Smooth muscle cell (in vitro differentiated cells): ENCODE data around the gene GDI1. TPM values are rescaled to one million over a fixed set of nuclear protein-coding genes. Genes with fewer than 3 reads are reported as not detected.
"Not testable (repeated sequence)": the region's sequence is repeated elsewhere in the genome, so short reads cannot be mapped to it uniquely, and the experiment has no call there.

ENCODE experiments used
- DNase-seq: peaks from one replicate; lab custom pipeline; 2025; ENCODE audit not compliant: unreplicated experiment; lab: John Stamatoyannopoulos, UW
- H2AFZ ChIP-seq: fragments of 200-600 bp; sonication (generic); 2 replicates; pipeline ENCODE4 v1.6.0; 2016; ENCODE audit warnings: antibody characterized with exemption, low read depth, mild to moderate bottlenecking
- H3F3A ChIP-seq: fragments of 200-600 bp; sonication (generic); 2 replicates; pipeline ENCODE4 v1.6.0; 2017; ENCODE audit warnings: antibody characterized with exemption, low read depth
- H3K27ac ChIP-seq: fragments of 200-600 bp; sonication (generic); 2 replicates; pipeline ENCODE4 v1.5.1; 2016; ENCODE audit warnings: low read depth, mild to moderate bottlenecking
- H3K27me3 ChIP-seq: fragments of 200-600 bp; sonication (generic); 2 replicates; pipeline ENCODE4 v1.6.1; 2016; ENCODE audit warnings: low read depth, mild to moderate bottlenecking
- H3K36me3 ChIP-seq: fragments of 200-600 bp; sonication (generic); 2 replicates; pipeline ENCODE4 v1.5.1; 2016; ENCODE audit warnings: low read depth
- H3K4me1 ChIP-seq: fragments of 200-600 bp; sonication (generic); 2 replicates; pipeline ENCODE4 v1.5.1; 2016; ENCODE audit warnings: low read depth
- H3K4me2 ChIP-seq: fragments of 200-600 bp; sonication (generic); 2 replicates; pipeline ENCODE4 v1.6.0; 2016; ENCODE audit warnings: mild to moderate bottlenecking
- H3K4me3 ChIP-seq: fragments of 200-600 bp; sonication (generic); 2 replicates; pipeline ENCODE4 v1.5.1; 2016; ENCODE audit warnings: mild to moderate bottlenecking
- H3K79me2 ChIP-seq: fragments of 200-600 bp; sonication (generic); 2 replicates; pipeline ENCODE4 v1.6.0; 2016; ENCODE audit warnings: low read depth, mild to moderate bottlenecking
- H3K9ac ChIP-seq: fragments of 200-600 bp; sonication (generic); 2 replicates; pipeline ENCODE4 v1.6.0; 2016; ENCODE audit warnings: low read depth
- H3K9me3 ChIP-seq: fragments of 200-600 bp; sonication (generic); replicated peaks from 2 replicates; pipeline ENCODE4 v1.5.1; 2016; ENCODE audit warnings: low read depth
- H4K20me1 ChIP-seq: fragments of 200-600 bp; sonication (generic); 2 replicates; pipeline ENCODE4 v1.6.0; 2016; ENCODE audit warnings: low read depth
- WGBS: methylation state at CpG from one replicate; pipeline ENCODE4 v1.1.7; 2016; ENCODE audit warnings: low lambda C conversion rate; 5-methylcytosine and 5-hydroxymethylcytosine counted together
- polyA plus RNA-seq: library from polyadenylated mRNA; unstranded; fragments of >200 nt; fragmentation: Nextera tagmentation; extraction: Ambion mirVana; gene quantifications from 2 replicates; pipeline ENCODE4 v1.2.1, GENCODE V29; 2016
- total RNA-seq: library from RNA; depleted of rRNA; stranded (reverse); fragments of >200 nt; gene quantifications from 2 replicates; pipeline ENCODE4 v1.2.3, GENCODE V29; 2014
- TF ChIP-seq, protein P1 (sequence below): fragments of 200-600 bp; sonication (generic); IDR thresholded peaks from 2 replicates; pipeline ENCODE4 v1.5.1; 2017; ENCODE audit warnings: borderline replicate concordance, mild to moderate bottlenecking, antibody characterized with exemption; ENCODE audit not compliant: insufficient read depth, poor library complexity, severe bottlenecking

GDI1 gene
- total and polyA plus RNA-seq, 2 experiments from 2014 or later, result 98.8 to 143 TPM

DNA sequence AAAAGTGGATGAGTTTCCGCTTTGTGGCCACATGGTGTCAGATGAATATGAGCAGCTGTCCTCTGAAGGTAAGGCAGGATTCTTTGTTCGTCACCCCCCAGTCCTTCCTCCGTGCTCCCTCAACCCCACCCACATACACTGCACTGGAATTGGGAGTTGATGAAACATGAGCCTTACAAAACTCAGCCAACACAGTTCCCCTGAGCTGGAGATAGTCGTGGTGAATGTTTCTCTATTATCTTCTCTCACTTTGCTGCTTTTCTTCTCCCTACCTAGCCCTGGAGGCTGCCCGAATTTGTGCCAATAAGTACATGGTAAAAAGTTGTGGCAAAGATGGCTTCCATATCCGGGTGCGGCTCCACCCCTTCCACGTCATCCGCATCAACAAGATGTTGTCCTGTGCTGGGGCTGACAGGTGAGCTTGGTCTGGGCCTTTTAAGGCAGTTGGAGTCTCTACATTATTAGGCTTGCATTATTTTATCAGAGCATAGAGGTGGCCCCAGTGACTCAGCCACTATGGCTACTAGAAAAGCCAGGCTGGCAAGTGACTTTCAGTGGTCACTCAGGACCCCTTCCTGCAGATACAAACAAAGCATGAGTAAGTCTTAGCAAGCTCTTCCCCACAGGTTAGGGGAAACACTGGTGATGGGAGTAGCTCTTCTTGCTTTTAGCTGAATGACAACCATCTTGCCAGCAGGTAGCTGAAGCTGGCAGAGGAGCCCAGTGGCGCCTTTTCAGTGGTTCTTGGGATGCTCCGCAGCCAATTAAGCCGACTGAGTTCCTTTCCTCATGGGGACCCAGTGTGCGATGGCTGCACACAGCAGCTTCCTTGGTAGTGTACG lies 37.2 kb upstream of the GDI1 start:
- WGBS, result 67% methylated on average over 14 of the region's 14 CpGs
- H3K9ac ChIP-seq, result peak overlapping the region; percentile 95
- TF ChIP-seq, protein P1, sequence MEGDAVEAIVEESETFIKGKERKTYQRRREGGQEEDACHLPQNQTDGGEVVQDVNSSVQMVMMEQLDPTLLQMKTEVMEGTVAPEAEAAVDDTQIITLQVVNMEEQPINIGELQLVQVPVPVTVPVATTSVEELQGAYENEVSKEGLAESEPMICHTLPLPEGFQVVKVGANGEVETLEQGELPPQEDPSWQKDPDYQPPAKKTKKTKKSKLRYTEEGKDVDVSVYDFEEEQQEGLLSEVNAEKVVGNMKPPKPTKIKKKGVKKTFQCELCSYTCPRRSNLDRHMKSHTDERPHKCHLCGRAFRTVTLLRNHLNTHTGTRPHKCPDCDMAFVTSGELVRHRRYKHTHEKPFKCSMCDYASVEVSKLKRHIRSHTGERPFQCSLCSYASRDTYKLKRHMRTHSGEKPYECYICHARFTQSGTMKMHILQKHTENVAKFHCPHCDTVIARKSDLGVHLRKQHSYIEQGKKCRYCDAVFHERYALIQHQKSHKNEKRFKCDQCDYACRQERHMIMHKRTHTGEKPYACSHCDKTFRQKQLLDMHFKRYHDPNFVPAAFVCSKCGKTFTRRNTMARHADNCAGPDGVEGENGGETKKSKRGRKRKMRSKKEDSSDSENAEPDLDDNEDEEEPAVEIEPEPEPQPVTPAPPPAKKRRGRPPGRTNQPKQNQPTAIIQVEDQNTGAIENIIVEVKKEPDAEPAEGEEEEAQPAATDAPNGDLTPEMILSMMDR, result no peak
- H3K4me1 ChIP-seq, result no peaks in the 10 kb centered on the region
- H3K4me2 ChIP-seq, result peak overlapping the region; percentile 85
- H3K27me3 ChIP-seq, result no peaks in the 10 kb centered on the region
- no peak overlapping the region for H2AFZ ChIP-seq
- H3K9me3 ChIP-seq, result no peaks in the 10 kb centered on the region
- H3K27ac ChIP-seq, result peak overlapping the region; percentile 92
- no peak for DNase-seq
- H3K79me2 ChIP-seq, result peaks cover 19% of the 10 kb centered on the region
- H3K4me3 ChIP-seq, result peak overlapping the region; percentile 75
- H3K36me3 ChIP-seq, result no peaks in the 10 kb centered on the region
- H3F3A ChIP-seq, result peaks cover 4% of the 10 kb centered on the region
- peaks cover 43% of the 10 kb centered on the region for H4K20me1 ChIP-seq

DNA sequence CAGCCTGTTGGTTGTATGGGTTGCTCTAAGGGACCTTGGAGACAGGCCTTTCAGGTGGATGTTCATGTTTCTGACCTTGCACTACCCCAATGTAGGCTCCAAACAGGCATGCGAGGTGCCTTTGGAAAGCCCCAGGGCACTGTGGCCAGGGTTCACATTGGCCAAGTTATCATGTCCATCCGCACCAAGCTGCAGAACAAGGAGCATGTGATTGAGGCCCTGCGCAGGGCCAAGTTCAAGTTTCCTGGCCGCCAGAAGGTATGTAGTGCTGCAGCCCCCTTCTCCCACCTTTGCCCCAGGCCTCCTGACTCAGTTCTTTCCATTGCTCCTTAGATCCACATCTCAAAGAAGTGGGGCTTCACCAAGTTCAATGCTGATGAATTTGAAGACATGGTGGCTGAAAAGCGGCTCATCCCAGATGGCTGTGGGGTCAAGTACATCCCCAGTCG lies 36.6 kb upstream of the GDI1 start:
- H3K4me3 ChIP-seq, result not testable (repeated sequence)
- peak overlapping the region; percentile 92 for H3K27ac ChIP-seq

DNA sequence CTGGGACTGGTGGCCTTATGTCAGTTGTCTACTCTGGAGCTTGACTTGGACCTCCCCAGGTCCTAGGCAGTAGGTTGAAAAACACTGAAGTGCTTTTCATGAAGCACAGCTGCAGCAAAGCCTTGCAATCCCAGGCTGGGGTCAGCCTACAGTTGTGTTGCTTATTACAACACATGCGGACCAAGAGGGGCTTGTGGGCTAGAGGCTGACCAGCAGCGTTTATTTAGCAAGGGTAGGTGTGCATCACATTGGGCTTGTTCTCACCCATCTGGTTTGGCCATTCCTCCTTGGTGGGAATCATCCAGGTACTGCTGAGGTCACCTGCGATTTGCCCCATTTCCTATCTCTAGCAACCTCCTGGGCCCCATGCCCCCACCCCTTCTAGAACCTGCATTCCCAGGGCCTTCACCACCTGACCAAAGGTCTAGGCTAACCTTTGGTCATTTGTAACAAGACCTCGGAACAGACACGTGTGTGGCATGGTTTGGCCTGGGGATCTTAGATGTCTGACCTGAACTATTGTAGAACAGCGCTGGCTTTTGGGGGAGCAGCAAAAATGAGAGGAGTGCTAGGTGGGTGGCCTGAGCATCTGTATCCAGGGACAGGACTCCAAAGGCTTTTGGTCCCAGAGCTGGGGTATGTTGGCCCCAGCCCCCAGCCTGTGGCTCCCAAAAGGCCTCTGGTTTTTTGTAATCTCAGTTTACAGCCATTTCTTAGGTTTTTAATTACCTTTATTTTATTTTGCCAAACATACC lies 35.7 kb upstream of the GDI1 start:
- Histone ChIP-seq H3K27ac (no peak overlapping the region), H3K4me3 (no peak overlapping the region)

More for the DNA sequence above, 36.6 kb upstream of the GDI1 start:
- peaks cover 43% of the 10 kb centered on the region for H4K20me1 ChIP-seq
- not testable (repeated sequence) for H2AFZ ChIP-seq, H3F3A ChIP-seq, H3K9ac ChIP-seq, H3K4me1 ChIP-seq, H3K27me3 ChIP-seq, H3K9me3 ChIP-seq, DNase-seq, H3K36me3 ChIP-seq
- peaks cover 19% of the 10 kb centered on the region for H3K79me2 ChIP-seq
- H3K4me2 ChIP-seq, result peak overlapping the region; percentile 85
- 80% methylated on average over 6 of the region's 6 CpGs for WGBS

More for the DNA sequence above, 35.7 kb upstream of the GDI1 start:
- no peaks in the 10 kb centered on the region for H3K4me1 ChIP-seq
- H3K36me3 ChIP-seq, result no peaks in the 10 kb centered on the region
- H3K9ac ChIP-seq, result no peak overlapping the region
- H3K9me3 ChIP-seq, result no peaks in the 10 kb centered on the region
- no peaks in the 10 kb centered on the region for H3K27me3 ChIP-seq
- no peak overlapping the region for H2AFZ ChIP-seq
- DNase-seq, result no peak
- TF ChIP-seq, protein P1, result no peak
- peaks cover 43% of the 10 kb centered on the region for H4K20me1 ChIP-seq
- 63% methylated on average over 6 of the region's 6 CpGs for WGBS
- no peak overlapping the region for H3K4me2 ChIP-seq
- peaks cover 19% of the 10 kb centered on the region for H3K79me2 ChIP-seq
- peaks cover 4% of the 10 kb centered on the region for H3F3A ChIP-seq
